Measurements from ENCODE around the gene ZBTB24. TPM values are rescaled to one million over a fixed set of nuclear protein-coding genes. Genes with fewer than 3 reads are reported as not detected.

Gene ZBTB24
- total and polyA plus RNA-seq, 2 of the 13 experiments (the other 11 are each of a cell fraction or from before 2014, with no cell fraction given), result 1.5 to 6.2 TPM

- TF ChIP-seq RNF219 (CRISPR knock-in tag; IDR thresholded peaks at IDR 0.05), result no peak
- TF ChIP-seq ZNF558 (CRISPR knock-in tag; IDR thresholded peaks at IDR 0.05; ENCODE audit: borderline replicate concordance), result no peak
- TF ChIP-seq, protein P1, sequence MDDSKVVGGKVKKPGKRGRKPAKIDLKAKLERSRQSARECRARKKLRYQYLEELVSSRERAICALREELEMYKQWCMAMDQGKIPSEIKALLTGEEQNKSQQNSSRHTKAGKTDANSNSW (CRISPR knock-in tag; IDR thresholded peaks at IDR 0.05; ENCODE audit: borderline replicate concordance), result no peak
- TF ChIP-seq ZNF326 (CRISPR knock-in tag; IDR thresholded peaks at IDR 0.05; ENCODE audit: borderline replicate concordance), result no peak
Observed at GRCh38 chr6:109531446-109531845, 48.4 kb upstream of the ZBTB24 start (continued).

DNA sequence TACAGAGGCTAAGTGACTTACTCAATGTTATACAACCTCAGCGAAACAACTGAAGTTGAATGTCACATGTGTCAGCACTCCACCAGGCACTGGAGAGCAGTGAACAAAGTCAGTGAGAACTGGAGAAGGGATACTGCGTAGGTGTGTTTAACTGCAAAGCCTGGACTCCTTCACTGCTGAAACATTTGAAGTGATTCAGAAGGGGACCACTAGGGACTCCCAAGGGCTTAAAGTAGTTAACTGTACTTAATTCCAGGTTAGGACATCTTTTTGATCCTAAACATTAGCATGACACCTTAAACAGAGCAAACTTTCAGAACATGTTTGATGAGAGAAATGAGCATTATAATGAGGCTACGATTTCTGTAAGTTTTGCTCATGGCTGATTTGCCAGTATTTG lies 45.0 kb upstream of the ZBTB24 start:
- no peaks in the 10 kb centered on the region for H3K4me1 ChIP-seq (ENCODE audit: insufficient read depth, low read length)
- H3K36me3 ChIP-seq (replicated peaks in 1 of 2; ENCODE audit: control insufficient read depth in 1 of 2, insufficient read depth in 2 of 2, low read length in 2 of 2), result no peaks in the 10 kb centered on the region
- peaks cover 11% of the 10 kb centered on the region for H3K9me3 ChIP-seq (ENCODE audit: low read length)
- no peaks in the 10 kb centered on the region for H3K79me2 ChIP-seq (ENCODE audit: insufficient read depth, low read length)
- CTCF ChIA-PET (ENCODE audit: low intra/inter-chr PET ratio, low total read pairs), result interaction anchor here (0.8 to 2.3 kb wide), 5 partner anchors 167 to 863 kb away, joined by 3 to 10 read pairs (median 3); no protein-coding TSS in a partner anchor
- 28% methylated on average over 3 of the region's 3 CpGs for WGBS (ENCODE audit: low lambda C conversion rate)
- H3K27ac ChIP-seq (ENCODE audit: extremely low read length, insufficient read depth, low read length), result no peak overlapping the region
- POLR2A ChIA-PET, result no interaction called here
- H4K20me1 ChIP-seq (ENCODE audit: insufficient read depth, low read length), result no peaks in the 10 kb centered on the region; the same call in 1 of the 2 replicates
- H3K4me3 ChIP-seq (replicated peaks in 1 of 3; ENCODE audit: insufficient read depth in 1 of 3, low read depth in 2 of 3, low read length in 3 of 3), result no peak overlapping the region
- BruUV-seq (replicated peaks), result no TSS peak
- no peak overlapping the region for H2AFZ ChIP-seq (ENCODE audit: low read length)
- H3K27me3 ChIP-seq (ENCODE audit: control insufficient read depth in 1 of 2, insufficient read depth in 2 of 2, low read length in 2 of 2), result no peaks in the 10 kb centered on the region
- DNase-seq (ENCODE audit: low spot score) (peak; percentile 20), ATAC-seq (peak; percentile 85), FAIRE-seq (no peak)
- in situ Hi-C loops (cut with HindIII; ENCODE audit: extremely low pct_ligation_motif_present, low pct_unique_long_range_greater_than_20kb), result loop anchor here (5.0 to 25.0 kb wide), 3 partner anchors 164 to 859 kb away; partner anchors contain the start of genes AK9 and FIG4
- no peak overlapping the region for H3K4me2 ChIP-seq (ENCODE audit: low read depth, low read length)
- H3K9ac ChIP-seq (ENCODE audit: insufficient read depth, low read depth, low read length), result no peak overlapping the region
- intact Hi-C loops (cut with micrococcal nuclease; ENCODE audit: unreplicated experiment), result loop anchor here (1.0 kb wide), 4 partner anchors 163 to 511 kb away; partner anchors contain the start of genes AK9 and FIG4
- TF ChIP-seq POLR2AphosphoS5 (IDR thresholded peaks at IDR 0.05; ENCODE audit: low read depth, low read length) (no peak), ZNF496 (CRISPR knock-in tag; IDR thresholded peaks at IDR 0.05; ENCODE audit: insufficient replicate concordance) (no peak), MLXIP (CRISPR knock-in tag; IDR thresholded peaks at IDR 0.05; ENCODE audit: borderline replicate concordance) (no peak), ZNF891 (CRISPR knock-in tag; IDR thresholded peaks at IDR 0.05) (no peak), TBL1XR1 (IDR thresholded peaks at IDR 0.05; ENCODE audit: borderline replicate concordance, low read length, partially characterized antibody) (no peak), ZNF674 (CRISPR knock-in tag; IDR thresholded peaks at IDR 0.05; ENCODE audit: low read depth) (no peak), ZNF260 (CRISPR knock-in tag; IDR thresholded peaks at IDR 0.05; ENCODE audit: borderline replicate concordance, low read depth) (no peak), ZNF563 (CRISPR knock-in tag; IDR thresholded peaks at IDR 0.05) (no peak), NR0B2 (CRISPR knock-in tag; IDR thresholded peaks at IDR 0.05) (no peak), ETV5 (CRISPR knock-in tag; IDR thresholded peaks at IDR 0.05; ENCODE audit: borderline replicate concordance) (no peak), DNMT3B (CRISPR knock-in tag; conservative IDR thresholded peaks at IDR 0.05) (no peak), ZNF766 (CRISPR knock-in tag; IDR thresholded peaks at IDR 0.05; ENCODE audit: borderline replicate concordance) (no peak)
- TF ChIP-seq, protein P2, sequence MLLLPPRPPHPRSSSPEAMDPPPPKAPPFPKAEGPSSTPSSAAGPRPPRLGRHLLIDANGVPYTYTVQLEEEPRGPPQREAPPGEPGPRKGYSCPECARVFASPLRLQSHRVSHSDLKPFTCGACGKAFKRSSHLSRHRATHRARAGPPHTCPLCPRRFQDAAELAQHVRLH (CRISPR knock-in tag; IDR thresholded peaks at IDR 0.05; ENCODE audit: borderline replicate concordance, low read depth), result no peak
